WERI-Rb-1 (cell line): ENCODE results near the gene FHOD3.
A peak's percentile ranks its signal among the peaks of the same experiment; 100 is the strongest.

Experiments used
- DNase-seq: peaks from one replicate; pipeline ENCODE4 v3.0.0-alpha.2; 2020
- H3K27ac ChIP-seq: fragments of 250-450 bp; sonication (Bioruptor Pico); 2 replicates; pipeline ENCODE4 v1.5.1; 2020; ENCODE audit warnings: mild to moderate bottlenecking, moderate library complexity
- H3K27me3 ChIP-seq: fragments of 250-450 bp; sonication (Bioruptor Pico); 2 replicates; pipeline ENCODE4 v1.5.1; 2021; ENCODE audit warnings: mild to moderate bottlenecking, low read depth, moderate library complexity; ENCODE audit not compliant: insufficient read depth, severe bottlenecking
- H3K36me3 ChIP-seq: fragments of 250-450 bp; sonication (Bioruptor Pico); 2 replicates; pipeline ENCODE4 v1.5.1; 2020; ENCODE audit warnings: mild to moderate bottlenecking, moderate library complexity
- H3K4me3 ChIP-seq: 2 replicates; pipeline ENCODE4 v1.5.1; 2011; ENCODE audit warnings: low read depth, mild to moderate bottlenecking, control low read depth, low read length
- H3K9me3 ChIP-seq: fragments of 250-450 bp; sonication (Bioruptor Pico); 2 replicates; pipeline ENCODE4 v1.5.1; 2021; ENCODE audit warnings: mild to moderate bottlenecking, moderate library complexity; ENCODE audit not compliant: severe bottlenecking
- TF ChIP-seq, protein P1 (sequence below): IDR thresholded peaks from 2 replicates; pipeline ENCODE4 v1.5.1; 2011; ENCODE audit warnings: low read depth, mild to moderate bottlenecking, control low read depth, inconsistent platforms, low read length

The FHOD3 gene

DNA sequence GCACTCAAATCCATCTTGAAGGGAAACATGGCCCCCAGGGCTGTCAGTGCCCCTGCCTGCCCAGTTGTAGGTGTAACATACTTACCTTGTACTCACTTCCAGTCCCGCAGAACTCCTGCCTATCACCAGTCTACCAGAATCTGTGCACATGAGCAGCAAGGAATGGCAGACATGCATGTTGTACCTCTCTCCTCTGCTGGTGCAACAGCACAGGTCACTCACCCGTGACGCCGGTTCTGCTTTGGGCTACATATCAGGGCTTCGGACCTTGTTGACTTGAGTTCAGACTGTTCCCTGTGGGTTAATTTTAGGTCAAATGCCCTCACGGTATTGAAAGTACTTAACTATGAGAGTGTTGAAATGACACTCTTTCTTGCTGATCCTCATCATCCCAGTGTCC lies 315.6 kb downstream of the FHOD3 start:
- DNase-seq: no peak
- Histone ChIP-seq H3K9me3 (no peaks in the 10 kb centered on the region), H3K27me3 (no peaks in the 10 kb centered on the region), H3K36me3 (peaks cover 2% of the 10 kb centered on the region; the same call in 1 of the 2 replicates), H3K27ac (no peak overlapping the region), H3K4me3 (no peak overlapping the region)
- TF ChIP-seq, protein P1, sequence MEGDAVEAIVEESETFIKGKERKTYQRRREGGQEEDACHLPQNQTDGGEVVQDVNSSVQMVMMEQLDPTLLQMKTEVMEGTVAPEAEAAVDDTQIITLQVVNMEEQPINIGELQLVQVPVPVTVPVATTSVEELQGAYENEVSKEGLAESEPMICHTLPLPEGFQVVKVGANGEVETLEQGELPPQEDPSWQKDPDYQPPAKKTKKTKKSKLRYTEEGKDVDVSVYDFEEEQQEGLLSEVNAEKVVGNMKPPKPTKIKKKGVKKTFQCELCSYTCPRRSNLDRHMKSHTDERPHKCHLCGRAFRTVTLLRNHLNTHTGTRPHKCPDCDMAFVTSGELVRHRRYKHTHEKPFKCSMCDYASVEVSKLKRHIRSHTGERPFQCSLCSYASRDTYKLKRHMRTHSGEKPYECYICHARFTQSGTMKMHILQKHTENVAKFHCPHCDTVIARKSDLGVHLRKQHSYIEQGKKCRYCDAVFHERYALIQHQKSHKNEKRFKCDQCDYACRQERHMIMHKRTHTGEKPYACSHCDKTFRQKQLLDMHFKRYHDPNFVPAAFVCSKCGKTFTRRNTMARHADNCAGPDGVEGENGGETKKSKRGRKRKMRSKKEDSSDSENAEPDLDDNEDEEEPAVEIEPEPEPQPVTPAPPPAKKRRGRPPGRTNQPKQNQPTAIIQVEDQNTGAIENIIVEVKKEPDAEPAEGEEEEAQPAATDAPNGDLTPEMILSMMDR: no peak

GRCh38 chr18:36613810-36614209 lies 316.3 kb downstream of the FHOD3 start:
- DNase-seq: no peak
- H3K9me3 ChIP-seq: no peaks in the 10 kb centered on the region
- H3K27me3 ChIP-seq: no peaks in the 10 kb centered on the region
- TF ChIP-seq, protein P1: no peak
- H3K27ac ChIP-seq: no peak overlapping the region
- no peak overlapping the region for H3K4me3 ChIP-seq
- peaks cover 2% of the 10 kb centered on the region; the same call in 1 of the 2 replicates for H3K36me3 ChIP-seq

DNA sequence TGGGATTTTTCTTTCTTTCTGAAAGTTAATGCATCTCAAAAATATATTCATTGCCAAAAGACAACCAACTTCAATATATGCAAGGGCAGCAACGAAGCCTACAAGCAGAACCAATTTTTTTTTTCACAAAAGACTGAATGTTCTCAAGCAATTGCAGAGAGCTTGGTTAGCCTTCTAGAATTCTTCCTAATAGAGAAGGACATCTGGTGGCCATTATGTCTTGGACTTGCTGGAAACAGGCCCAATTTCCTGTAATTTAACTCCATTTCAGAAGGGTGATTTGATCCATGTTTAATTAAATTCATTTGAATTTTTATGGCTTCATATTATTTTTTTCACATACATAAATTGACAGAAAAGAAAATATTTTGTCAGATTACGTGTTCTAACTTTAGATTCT lies 323.3 kb downstream of the FHOD3 start:
- no peaks in the 10 kb centered on the region for H3K9me3 ChIP-seq
- DNase-seq: no peak
- H3K36me3 ChIP-seq: no peaks in the 10 kb centered on the region
- H3K27me3 ChIP-seq: no peaks in the 10 kb centered on the region
- TF ChIP-seq, protein P1: peak; percentile 10; the same call in 1 of the 2 replicates
- no peak overlapping the region for H3K4me3 ChIP-seq
- H3K27ac ChIP-seq: no peak overlapping the region

DNA sequence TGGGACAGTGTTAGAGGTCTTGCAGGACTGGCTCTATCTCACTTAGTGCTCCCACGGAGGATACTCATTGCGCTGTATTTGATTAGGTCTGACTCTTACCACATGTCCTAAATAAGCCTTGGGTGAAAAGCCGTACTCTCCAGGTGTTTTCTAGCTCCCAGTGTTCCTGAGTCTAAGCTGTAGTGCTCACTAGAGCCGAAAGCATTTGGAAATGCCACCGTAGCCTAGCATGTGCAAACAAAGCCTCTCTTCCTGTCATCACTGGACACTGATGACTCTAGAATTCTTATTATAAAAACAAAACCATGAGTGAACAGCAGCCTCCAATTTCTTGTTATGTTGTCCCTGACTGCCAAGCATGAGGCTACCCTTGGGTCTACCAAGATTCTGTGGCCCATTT lies 325.1 kb downstream of the FHOD3 start:
- H3K9me3 ChIP-seq: no peaks in the 10 kb centered on the region
- DNase-seq: no peak
- H3K36me3 ChIP-seq: no peaks in the 10 kb centered on the region
- H3K27me3 ChIP-seq: no peaks in the 10 kb centered on the region
- H3K27ac ChIP-seq: no peak overlapping the region
- H3K4me3 ChIP-seq: no peak overlapping the region
- TF ChIP-seq, protein P1: no peak

DNA sequence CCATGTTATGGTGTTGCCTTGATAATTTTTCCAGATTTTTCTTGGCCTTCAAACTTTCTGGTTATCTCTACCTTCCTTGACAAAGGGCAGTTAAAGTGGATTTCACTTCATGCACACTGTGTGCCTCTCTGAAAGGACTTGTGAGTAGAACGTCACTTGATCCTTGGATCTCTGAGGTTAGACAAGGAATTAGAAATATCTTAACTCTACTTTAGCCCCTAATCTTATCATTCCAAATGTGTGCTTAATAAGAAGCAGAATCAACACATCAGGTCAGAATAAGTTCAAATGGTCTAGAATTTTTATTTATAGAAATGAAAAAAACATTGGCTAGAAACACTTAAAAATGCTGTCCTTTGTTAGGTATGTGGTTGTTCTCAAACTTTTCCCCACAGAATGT lies 325.6 kb downstream of the FHOD3 start:
- no peak for DNase-seq
- no peaks in the 10 kb centered on the region; the same call in 1 of the 2 replicates for H3K36me3 ChIP-seq

DNA sequence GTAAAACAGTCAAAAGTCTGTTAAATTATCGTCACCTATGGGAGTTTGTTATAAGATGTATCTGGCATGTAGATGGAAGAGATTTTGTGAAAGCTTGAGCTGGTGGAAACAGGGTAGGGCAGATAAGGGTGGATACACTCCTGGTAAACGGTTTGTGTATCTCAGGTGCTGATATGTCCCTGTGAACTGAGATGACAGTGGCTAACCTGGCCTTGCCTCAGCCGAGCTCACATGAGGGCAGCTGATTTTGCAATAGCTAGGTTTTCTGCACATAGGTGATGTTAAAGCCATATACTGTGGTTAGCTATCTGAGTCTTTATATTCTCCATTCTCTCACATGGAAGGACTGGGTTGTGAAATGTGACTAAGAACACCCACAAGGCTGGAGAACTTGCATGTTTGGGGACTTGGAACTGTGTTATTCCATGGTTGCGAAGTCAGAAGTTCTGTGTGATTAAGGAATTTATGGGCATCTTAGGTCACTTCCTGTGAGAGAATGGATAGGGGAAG lies 326.2 kb downstream of the FHOD3 start:
- Histone ChIP-seq H3K4me3 (no peak overlapping the region), H3K9me3 (no peaks in the 10 kb centered on the region), H3K36me3 (no peaks in the 10 kb centered on the region; the same call in 1 of the 2 replicates), H3K27ac (no peak overlapping the region), H3K27me3 (no peaks in the 10 kb centered on the region)
- TF ChIP-seq, protein P1: no peak
- DNase-seq: no peak

More for the DNA sequence above, 325.6 kb downstream of the FHOD3 start:
- H3K27me3 ChIP-seq: no peaks in the 10 kb centered on the region
- TF ChIP-seq, protein P1: no peak
- H3K27ac ChIP-seq: no peak overlapping the region
- no peak overlapping the region for H3K4me3 ChIP-seq
- no peaks in the 10 kb centered on the region for H3K9me3 ChIP-seq
